Raji (cell line): Measurements from ENCODE around the gene GRIK3.

Source experiments
- POLR2A ChIP-seq: IDR thresholded peaks from 2 replicates; pipeline ENCODE4 v1.6.1; 2011; ENCODE audit warnings: low read depth, low read length, control low read depth; ENCODE audit not compliant: insufficient read depth

GRIK3 gene

DNA sequence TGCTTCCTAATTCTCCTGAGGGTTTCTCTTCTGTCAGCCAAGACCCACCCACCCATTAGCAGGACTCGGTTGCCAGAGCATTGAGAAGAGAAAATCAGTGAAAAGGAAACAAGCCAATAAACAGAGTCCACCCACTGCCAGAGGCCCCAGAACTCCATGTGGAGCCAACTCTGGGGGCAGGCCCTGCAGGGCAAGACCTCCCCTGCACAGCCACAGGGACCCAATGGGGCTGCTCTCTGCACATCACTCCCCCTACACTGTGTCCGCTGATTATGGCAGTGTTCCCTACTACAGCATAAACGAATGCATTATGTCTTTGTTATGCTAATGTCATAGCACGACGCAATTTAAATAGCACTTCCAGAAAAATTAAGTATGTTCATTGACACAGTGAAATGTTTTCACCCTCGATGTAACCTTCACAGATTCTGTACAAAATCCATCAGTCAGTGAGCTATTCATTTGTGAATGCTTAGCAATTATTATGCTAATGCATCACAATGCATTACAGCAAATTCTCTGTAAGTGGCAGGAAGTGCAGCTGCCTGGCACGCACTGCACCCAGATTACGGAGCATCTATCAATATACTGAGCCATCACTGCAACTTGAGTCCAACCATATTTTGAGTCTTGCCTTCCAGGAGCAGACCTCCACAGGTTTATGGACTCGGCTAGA is 56.4 kb downstream of the GRIK3 start:
- no peak for TF ChIP-seq POLR2A

DNA sequence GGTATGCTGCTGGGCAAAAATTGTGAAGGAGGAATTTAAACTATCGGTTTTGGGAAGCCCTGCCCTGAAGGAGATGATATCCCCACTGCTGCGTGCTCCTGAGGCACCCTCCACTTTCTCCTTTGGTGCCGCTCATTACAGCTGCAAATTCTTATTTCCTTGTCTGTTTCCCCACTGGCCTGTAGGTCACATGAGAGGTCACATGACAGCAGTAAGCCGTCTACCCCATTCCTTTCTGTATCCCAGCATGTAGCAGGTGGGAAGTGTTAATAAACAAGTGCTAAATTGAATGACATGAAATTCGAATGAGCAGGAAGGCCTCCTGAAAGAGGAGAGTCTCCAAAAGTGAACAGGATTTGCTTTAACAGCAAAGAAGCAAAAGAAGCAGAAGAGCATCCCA is 58.7 kb downstream of the GRIK3 start:
- TF ChIP-seq POLR2A = no peak

DNA sequence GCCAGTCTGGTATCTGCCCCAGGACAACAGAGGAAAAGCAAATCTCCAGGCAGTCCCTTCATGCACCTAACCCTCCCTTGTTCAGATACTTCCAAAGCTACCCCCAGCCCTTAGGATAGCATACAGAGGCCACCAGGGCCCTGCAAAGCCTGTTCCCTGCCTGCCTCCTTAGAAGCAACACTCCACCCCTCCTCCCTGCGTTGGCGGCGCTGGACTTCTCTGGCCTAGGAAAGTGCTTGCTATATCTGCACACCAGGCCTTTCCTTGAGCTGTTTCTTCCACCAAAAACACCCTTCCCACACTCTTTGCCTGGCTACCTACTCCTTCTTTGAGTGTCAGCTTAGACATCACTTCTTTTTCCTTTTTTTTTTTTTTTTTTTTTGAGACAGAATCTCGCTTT is 61.3 kb downstream of the GRIK3 start:
- no peak for TF ChIP-seq POLR2A

DNA sequence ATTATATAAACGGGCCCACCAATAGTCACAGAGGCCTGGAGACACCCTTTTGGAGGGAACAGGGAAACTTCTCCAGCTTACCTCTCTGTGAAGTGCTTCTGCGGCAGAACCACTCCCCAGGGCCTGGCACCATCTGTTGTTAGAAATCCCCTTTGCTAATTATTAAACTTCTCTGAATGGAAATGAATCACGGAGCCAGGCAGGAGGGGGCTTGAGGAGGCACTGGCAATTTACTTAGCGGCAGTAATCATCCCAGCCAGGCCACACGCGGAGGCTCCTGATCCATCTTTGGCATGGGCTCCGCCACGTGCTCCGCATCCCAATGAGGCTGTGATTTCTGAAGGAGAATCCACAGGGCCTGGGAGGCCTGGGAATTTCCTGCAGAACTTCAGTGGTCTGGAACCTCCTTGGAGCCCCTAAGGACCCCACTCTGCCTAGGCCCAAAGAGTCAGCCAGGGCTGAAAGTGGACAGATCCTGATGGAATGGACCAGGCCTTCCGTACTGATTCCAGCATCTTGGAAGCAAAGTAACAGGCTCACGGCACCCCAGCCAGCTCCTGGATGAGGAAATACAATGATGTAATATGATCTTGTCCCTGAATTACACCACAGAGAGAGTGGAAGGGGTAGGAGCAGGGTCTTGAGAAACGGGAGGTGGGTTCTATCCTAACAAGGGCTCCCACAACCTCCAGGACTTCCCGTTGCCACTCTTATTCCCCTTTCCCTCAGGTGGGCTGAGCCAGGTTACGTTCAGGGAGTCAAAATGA is 62.3 kb downstream of the GRIK3 start:
- TF ChIP-seq POLR2A = no peak

DNA sequence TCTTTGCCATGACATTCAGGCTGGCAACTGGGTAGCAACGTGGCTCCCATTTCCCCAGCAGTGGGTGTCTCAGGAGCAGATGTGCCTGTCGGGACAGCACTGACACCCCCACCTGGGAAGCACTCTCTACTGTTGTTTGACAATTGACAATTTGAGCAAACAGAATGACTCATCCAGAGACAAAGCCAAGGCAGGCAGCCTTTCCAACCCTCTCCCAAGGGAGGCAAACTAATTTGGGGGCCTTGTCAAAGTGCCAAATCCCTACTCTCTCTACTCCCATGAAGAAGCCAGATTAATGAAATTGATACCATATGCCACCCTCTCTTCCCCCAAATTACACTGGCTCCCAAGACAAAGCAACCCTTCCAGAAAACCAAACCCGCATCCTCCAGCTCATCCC is 65.6 kb downstream of the GRIK3 start:
- no peak for TF ChIP-seq POLR2A

DNA sequence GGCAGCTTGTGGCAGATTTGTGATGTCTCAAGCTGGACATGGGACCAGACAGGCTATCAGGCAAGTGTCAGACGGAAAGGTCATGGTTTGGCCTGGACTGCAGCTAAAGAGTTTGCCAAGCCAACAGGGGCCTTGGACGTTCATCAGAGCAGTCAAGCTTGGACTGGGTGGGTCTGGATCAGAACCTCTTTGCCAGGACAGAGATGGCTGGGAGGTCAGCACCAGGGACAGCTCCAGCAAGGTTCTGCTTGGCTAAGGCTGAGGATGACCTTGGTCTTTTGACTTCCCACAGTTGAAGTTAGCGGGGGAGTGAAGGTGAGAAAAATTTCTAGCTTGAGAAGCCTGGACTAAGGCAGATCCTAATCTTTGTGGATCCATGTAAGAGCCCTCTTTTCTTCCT is 68.1 kb downstream of the GRIK3 start:
- TF ChIP-seq POLR2A = no peak

DNA sequence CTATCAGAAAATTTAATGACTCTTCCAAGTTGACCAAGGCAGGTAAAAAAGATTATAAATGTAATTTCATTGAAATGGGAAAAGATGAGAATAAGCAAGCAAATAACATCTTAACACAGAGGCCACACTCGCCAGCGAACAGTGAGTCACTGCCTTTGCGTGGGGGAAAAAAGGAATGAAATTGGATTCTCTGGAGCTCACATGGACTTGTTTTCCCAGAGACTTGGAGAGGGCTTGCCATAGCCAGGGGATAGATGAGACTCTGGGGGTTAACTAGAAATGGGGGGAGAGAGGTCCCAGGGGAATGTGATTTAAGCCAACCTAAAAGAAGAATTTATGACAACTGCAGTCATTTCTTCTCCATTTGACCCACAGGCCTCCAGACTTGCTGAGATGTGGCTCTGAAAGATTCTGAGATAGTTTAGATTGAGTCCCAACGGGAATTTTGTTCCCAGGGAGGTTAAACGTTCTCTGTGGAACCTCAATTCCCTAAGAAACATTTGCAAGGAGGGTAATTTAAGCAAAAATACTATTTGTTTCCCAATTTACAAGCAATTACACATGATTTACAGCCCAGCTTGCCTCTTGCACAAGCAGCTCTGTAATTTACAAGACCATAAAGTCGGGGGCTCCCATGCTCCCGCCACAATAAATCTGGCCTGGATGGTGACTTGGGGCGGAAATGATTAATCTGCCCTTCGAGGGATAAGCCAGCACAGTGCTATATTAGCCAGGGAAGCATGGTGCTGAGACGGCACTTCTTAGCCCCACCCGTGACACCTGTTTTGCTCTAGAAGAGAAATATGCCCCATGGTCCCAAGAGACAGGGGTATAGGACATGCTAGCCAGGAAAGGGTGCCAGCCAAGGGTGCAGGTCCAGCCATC is 68.8 kb downstream of the GRIK3 start:
- TF ChIP-seq POLR2A = no peak

DNA sequence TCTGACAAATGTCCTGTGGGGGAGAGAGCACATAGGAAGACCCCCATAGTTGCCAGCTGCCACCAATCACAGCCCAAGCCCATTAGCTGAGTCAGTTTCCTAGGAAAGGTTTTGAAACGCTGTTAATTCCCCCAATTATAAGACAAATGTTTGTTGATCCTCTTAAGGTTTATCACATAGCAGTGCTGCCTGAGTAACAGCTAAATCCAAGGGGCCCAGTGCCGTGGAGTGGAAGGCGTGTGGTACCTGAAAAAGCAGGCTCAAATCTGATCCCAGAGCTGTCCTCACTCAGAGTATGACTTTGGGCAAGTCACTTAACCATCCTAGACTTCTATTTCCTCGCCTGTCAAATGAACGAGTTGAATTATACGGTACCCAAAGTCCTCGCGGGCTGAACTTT is 69.5 kb downstream of the GRIK3 start:
- no peak for TF ChIP-seq POLR2A

DNA sequence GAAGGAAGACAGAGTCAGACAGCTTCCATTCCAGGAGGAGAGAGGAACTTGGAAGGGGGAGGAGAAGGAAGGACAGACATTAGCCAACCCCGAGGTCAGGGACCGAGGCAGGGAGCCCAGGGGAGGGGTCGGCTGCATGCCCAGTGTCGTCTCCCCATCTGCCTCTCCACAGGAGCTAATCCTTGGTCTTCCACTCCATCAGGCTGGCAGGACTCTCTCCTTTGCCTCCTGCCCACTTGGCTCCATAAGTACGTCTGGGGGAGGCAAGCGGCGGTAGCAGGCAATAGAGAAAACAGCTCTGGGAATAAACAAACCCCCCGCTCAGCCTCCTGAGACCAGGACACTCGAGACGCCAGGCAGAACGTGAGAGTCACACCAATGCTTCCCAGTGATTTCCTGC is 71.3 kb downstream of the GRIK3 start:
- TF ChIP-seq POLR2A = no peak

DNA sequence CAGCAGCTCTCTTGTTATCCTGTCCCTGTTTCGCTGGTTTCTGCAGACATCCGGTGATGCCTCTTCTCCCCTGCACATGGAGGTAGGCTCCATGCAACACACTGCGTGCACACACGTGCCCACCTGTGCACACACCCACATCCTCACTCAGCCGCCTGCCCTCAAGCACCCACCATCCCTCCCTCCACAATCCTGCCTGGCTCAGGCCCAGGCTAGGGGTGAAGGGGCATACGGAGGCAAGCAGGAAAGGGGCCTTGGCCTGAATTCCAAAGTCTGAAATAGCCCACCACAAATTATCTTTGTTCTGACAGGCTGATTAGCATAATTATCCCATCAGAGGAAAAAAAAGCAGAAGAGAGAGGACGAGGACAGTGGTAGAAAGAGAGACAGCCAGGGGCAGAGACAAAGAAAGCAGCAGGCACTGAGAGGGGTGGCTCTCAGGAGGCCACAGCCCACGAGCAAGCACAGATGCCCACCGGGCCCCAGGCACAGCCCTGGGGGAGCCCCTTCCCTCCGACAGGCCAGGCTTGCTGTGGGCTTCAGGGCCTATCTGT is 73.2 kb downstream of the GRIK3 start:
- no peak for TF ChIP-seq POLR2A

DNA sequence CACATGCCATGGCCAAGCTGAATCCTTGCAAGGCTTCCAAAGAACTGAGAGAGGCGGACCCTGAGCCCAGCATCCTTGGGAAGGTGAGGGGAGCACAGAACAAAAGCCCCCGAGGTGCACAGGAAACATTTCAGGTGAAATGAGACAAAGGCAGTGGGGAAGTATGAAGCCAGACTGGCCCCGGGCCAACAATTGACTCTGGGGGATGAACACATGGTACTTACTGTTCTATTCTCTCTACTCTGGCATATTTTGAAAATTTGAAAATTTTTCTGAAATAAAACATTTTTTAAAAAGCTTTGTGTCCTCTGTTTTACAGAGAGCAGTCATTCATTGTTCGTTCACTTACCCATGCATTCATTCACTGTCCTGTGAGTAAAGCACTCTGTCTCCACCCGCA is 77.7 kb downstream of the GRIK3 start:
- TF ChIP-seq POLR2A = no peak

DNA sequence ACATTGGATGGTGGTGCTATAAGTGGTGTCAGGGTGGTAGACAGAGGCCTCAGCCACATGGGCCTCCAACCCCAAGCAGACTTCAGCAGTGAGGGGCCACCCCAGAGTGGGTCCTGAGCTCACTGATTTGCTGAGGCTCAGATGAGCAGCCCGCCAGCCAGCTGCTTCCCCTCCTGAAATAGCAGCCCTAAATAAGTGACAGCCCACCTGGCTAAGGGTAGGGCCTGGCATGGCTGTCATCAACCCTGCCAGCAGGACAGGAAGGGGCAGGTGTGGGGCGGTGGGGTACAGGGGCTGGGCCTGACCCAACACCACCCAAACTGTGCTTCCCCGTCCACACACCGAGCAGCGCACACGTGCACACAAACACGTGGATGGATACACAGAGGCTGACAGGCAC is 79.3 kb downstream of the GRIK3 start:
- no peak for TF ChIP-seq POLR2A

DNA sequence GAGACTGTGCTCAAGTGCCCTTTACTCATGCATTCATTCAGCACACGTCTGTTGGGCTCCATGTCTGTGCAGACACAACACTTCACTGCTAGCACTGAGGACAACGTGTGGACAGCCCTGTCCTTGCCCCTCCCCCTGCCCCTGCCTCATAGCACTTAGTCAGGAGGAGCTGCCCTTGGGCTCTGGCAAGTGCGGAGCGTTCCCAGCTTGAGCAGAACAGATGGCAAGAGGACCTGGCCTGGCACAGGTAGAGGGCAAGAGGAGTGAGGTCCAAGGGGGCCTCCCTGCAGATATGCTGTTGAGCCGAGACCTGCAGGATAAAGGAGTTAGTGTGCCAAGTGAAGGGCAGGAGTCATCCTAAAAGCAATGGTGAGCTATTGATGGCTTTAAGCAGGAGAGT is 81.3 kb downstream of the GRIK3 start:
- TF ChIP-seq POLR2A = no peak

DNA sequence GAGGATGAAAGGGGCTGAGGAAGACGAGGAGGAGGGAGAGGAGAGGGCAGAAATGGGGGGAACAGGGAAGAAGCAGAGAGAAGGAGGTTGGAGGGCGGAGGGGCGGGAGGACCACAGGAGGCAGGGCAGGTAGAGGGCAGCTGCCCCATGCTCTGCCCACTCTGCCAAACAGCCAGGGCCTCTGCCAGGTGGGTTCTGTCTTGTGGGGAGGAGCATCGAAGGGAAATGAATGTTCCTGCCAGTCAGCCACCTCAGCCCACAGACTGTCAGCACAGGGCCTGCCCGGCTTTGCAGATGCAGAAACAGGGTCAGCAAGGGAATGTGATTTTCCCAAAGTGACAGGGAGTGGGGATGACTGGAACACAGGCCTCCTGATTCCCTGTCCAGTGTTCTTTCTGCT is 82.6 kb downstream of the GRIK3 start:
- no peak for TF ChIP-seq POLR2A

DNA sequence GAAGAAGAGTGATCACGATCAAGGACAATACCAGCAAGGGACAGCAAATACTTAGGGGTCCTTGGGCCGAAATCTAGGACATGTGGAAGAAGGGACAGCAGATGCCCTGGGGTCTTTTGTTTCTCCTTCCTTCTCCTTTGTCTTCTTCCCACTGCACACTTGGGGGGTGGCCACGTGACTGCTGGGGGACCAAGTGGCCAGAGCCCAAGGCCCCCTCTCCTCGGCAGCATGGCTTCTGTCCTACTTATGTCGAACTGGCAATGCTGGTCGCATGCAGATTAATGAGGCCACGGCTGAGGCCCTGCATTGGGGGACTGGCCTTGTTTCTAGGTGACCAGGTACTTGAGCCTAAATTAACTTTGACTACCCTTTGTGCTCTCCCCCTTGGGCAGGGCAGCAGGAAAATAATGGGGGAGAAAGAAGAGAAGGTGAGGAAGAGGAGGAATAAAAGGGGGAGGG is 83.0 kb downstream of the GRIK3 start:
- no peak for TF ChIP-seq POLR2A
